ENCODE results near the gene RAC3. TPM values are rescaled to one million over a fixed set of nuclear protein-coding genes. Genes with fewer than 3 reads are reported as not detected.

Gene RAC3
- total RNA-seq, 4 donors from 2014 or later: 11.8 to 23.8 (median 14.4) TPM

- Histone ChIP-seq H3K27ac (no peak overlapping the region), H3K4me1 (peaks cover 6 to 10% of the 10 kb centered on the region in 2 donors), H3K36me3 (peaks cover 4 to 8% of the 10 kb centered on the region in 2 donors), H3K9me3 (no peaks in the 10 kb centered on the region), H3K27me3 (no peaks in the 10 kb centered on the region), H3K4me3 (replicated peaks in 1 of 3) (no peak overlapping the region)
- intact Hi-C loops (cut with DNase I): no loop called here
- no peak for DNase-seq
- WGBS, 2 donors: 95 to 96% methylated on average over 21 of the region's 21 CpGs
- TF ChIP-seq POLR2A (IDR thresholded peaks at IDR 0.05) (no peak), CTCF (IDR thresholded peaks at IDR 0.05) (no peak)
These were observed 15.4 kb downstream of the RAC3 start for GRCh38 chr17:82046903-82047302.

GRCh38 chr17:82047379-82047778 is 15.9 kb downstream of the RAC3 start:
- Histone ChIP-seq H3K4me1 (peaks cover 7 to 11% of the 10 kb centered on the region in 2 donors), H3K36me3 (peaks cover 4 to 8% of the 10 kb centered on the region in 2 donors), H3K27ac (no peak overlapping the region), H3K4me3 (replicated peaks in 1 of 3) (no peak overlapping the region), H3K27me3 (no peaks in the 10 kb centered on the region), H3K9me3 (no peaks in the 10 kb centered on the region)
- 88 to 94% methylated on average over 24 of the region's 24 CpGs for WGBS, 2 donors
- intact Hi-C loops (cut with DNase I): no loop called here
- DNase-seq: no peak
- TF ChIP-seq POLR2A (IDR thresholded peaks at IDR 0.05) (no peak), CTCF (IDR thresholded peaks at IDR 0.05) (no peak)

GRCh38 chr17:82047914-82048570 is 16.6 kb downstream of the RAC3 start:
- Histone ChIP-seq H3K27ac (no peak overlapping the region), H3K36me3 (peaks cover 4 to 8% of the 10 kb centered on the region in 2 donors), H3K4me3 (replicated peaks in 1 of 3) (no peak overlapping the region), H3K9me3 (no peaks in the 10 kb centered on the region), H3K27me3 (no peaks in the 10 kb centered on the region), H3K4me1 (peaks cover 13 to 17% of the 10 kb centered on the region in 2 donors)
- intact Hi-C loops (cut with DNase I): no loop called here
- TF ChIP-seq POLR2A (IDR thresholded peaks at IDR 0.05) (no peak), CTCF (IDR thresholded peaks at IDR 0.05) (no peak)
- no peak for DNase-seq
- 89 to 96% methylated on average over 6 to 22 of the region's 25 CpGs for WGBS, 2 donors

GRCh38 chr17:82048571-82048971 is 17.1 kb downstream of the RAC3 start:
- Histone ChIP-seq H3K9me3 (no peaks in the 10 kb centered on the region), H3K27me3 (no peaks in the 10 kb centered on the region), H3K36me3 (peaks cover 4 to 8% of the 10 kb centered on the region in 2 donors), H3K4me1 (peaks cover 18 to 19% of the 10 kb centered on the region in 2 donors), H3K4me3 (replicated peaks in 1 of 3) (no peak overlapping the region), H3K27ac (no peak overlapping the region)
- DNase-seq: no peak
- intact Hi-C loops (cut with DNase I): no loop called here
- WGBS, 2 donors: 89 to 92% methylated on average over 17 to 20 of the region's 20 CpGs
- TF ChIP-seq CTCF (IDR thresholded peaks at IDR 0.05) (no peak), POLR2A (IDR thresholded peaks at IDR 0.05) (no peak)

- intact Hi-C loops (cut with DNase I): no loop called here
- Histone ChIP-seq H3K27ac (no peak overlapping the region), H3K36me3 (peaks cover 5 to 8% of the 10 kb centered on the region in 2 donors), H3K4me1 (peaks cover 18 to 19% of the 10 kb centered on the region in 2 donors), H3K4me3 (replicated peaks in 1 of 3) (no peak overlapping the region), H3K27me3 (no peaks in the 10 kb centered on the region), H3K9me3 (no peaks in the 10 kb centered on the region)
- no peak for DNase-seq
- 90 to 95% methylated on average over 6 to 8 of the region's 8 CpGs for WGBS, 2 donors
- no peak for TF ChIP-seq CTCF (IDR thresholded peaks at IDR 0.05)
- no peak for TF ChIP-seq POLR2A (IDR thresholded peaks at IDR 0.05)
These were observed 17.6 kb downstream of the RAC3 start for GRCh38 chr17:82049106-82049505.
